WTC11 (cell line): ENCODE results near the gene SRR. TPM values are rescaled to one million over a fixed set of nuclear protein-coding genes. Genes with fewer than 3 reads are reported as not detected.

ENCODE experiments used
- AR ChIP-seq: fragments of 250-450 bp; sonication (Bioruptor Pico); IDR thresholded peaks from 2 replicates; pipeline ENCODE4 v1.9.0; 2021; ENCODE audit warnings: mild to moderate bottlenecking
- CTCF ChIP-seq: fragments of 200-600 bp; IDR thresholded peaks from 2 replicates; pipeline ENCODE4 v1.8.0; 2022; ENCODE audit warnings: antibody characterized with exemption
- FOXK1 ChIP-seq: sonication (generic); formaldehyde crosslinking; IDR thresholded peaks from 2 replicates; pipeline ENCODE4 v1.8.0; 2022; ENCODE audit warnings: mild to moderate bottlenecking, moderate library complexity, missing genetic modification reagents
- GABPB1 ChIP-seq: sonication (generic); formaldehyde crosslinking; IDR thresholded peaks from 2 replicates; pipeline ENCODE4 v1.8.1; 2023; ENCODE audit warnings: mild to moderate bottlenecking, missing genetic modification reagents
- IRF1 ChIP-seq: sonication (generic); formaldehyde crosslinking; IDR thresholded peaks from 2 replicates; pipeline ENCODE4 v1.8.0; 2023; ENCODE audit warnings: missing genetic modification reagents
- MYBL2 ChIP-seq: sonication (generic); formaldehyde crosslinking; IDR thresholded peaks from 2 replicates; pipeline ENCODE4 v1.8.1; 2023; ENCODE audit warnings: mild to moderate bottlenecking, moderate library complexity, missing genetic modification reagents
- NR3C1 ChIP-seq: sonication (generic); formaldehyde crosslinking; conservative IDR thresholded peaks from 2 replicates; pipeline ENCODE4 v1.8.1; 2023; ENCODE audit warnings: low read depth, mild to moderate bottlenecking, missing genetic modification reagents
- PREB ChIP-seq: sonication (generic); formaldehyde crosslinking; IDR thresholded peaks from 2 replicates; pipeline ENCODE4 v1.8.1; 2022; ENCODE audit warnings: mild to moderate bottlenecking, missing genetic modification reagents, moderate library complexity, borderline replicate concordance
- RELA ChIP-seq: sonication (generic); formaldehyde crosslinking; IDR thresholded peaks from 2 replicates; pipeline ENCODE4 v1.8.1; 2022; ENCODE audit warnings: missing genetic modification reagents, mild to moderate bottlenecking, borderline replicate concordance
- RORB ChIP-seq: fragments of 250-450 bp; sonication (Bioruptor Pico); IDR thresholded peaks from 2 replicates; pipeline ENCODE4 v1.9.0; 2021; ENCODE audit warnings: mild to moderate bottlenecking
- SMAD3 ChIP-seq: sonication (generic); formaldehyde crosslinking; IDR thresholded peaks from 2 replicates; pipeline ENCODE4 v1.8.0; 2022; ENCODE audit warnings: missing genetic modification reagents, mild to moderate bottlenecking, borderline replicate concordance
- SMAD4 ChIP-seq: sonication (generic); formaldehyde crosslinking; IDR thresholded peaks from 2 replicates; pipeline ENCODE4 v1.8.0; 2022; ENCODE audit warnings: mild to moderate bottlenecking, missing genetic modification reagents
- TEAD1 ChIP-seq: sonication (generic); formaldehyde crosslinking; IDR thresholded peaks from 2 replicates; pipeline ENCODE4 v1.8.0; 2022; ENCODE audit warnings: mild to moderate bottlenecking, missing genetic modification reagents
- ZNF121 ChIP-seq: sonication (generic); formaldehyde crosslinking; IDR thresholded peaks from 2 replicates; pipeline ENCODE4 v1.8.0; 2023; ENCODE audit warnings: missing genetic modification reagents
- ZNF317 ChIP-seq: sonication (generic); formaldehyde crosslinking; IDR thresholded peaks from 2 replicates; pipeline ENCODE4 v1.8.1; 2023; ENCODE audit warnings: low read depth, mild to moderate bottlenecking, moderate library complexity, missing genetic modification reagents, borderline replicate concordance
- total RNA-seq: library from RNA; stranded (reverse); gene quantifications from 3 replicates; pipeline ENCODE4 v1.2.3, GENCODE V29; 2021
- TF ChIP-seq, protein P1 (sequence below): sonication (generic); formaldehyde crosslinking; IDR thresholded peaks from 2 replicates; pipeline ENCODE4 v1.8.1; 2023; ENCODE audit warnings: mild to moderate bottlenecking, moderate library complexity, missing genetic modification reagents
- TF ChIP-seq, protein P2 (sequence below): sonication (generic); formaldehyde crosslinking; conservative IDR thresholded peaks from 2 replicates; pipeline ENCODE4 v1.8.1; 2022; ENCODE audit warnings: mild to moderate bottlenecking, missing genetic modification reagents
- TF ChIP-seq, protein P3 (sequence below): sonication (generic); formaldehyde crosslinking; IDR thresholded peaks from 2 replicates; pipeline ENCODE4 v1.8.1; 2023; ENCODE audit warnings: mild to moderate bottlenecking, missing genetic modification reagents
- TF ChIP-seq, protein P4 (sequence below): sonication (generic); formaldehyde crosslinking; IDR thresholded peaks from 2 replicates; pipeline ENCODE4 v1.8.0; 2022; ENCODE audit warnings: mild to moderate bottlenecking, missing genetic modification reagents
- TF ChIP-seq, protein P5 (sequence below): sonication (generic); formaldehyde crosslinking; IDR thresholded peaks from 2 replicates; pipeline ENCODE4 v1.8.0; 2022; ENCODE audit warnings: mild to moderate bottlenecking, missing genetic modification reagents
- TF ChIP-seq, protein P6 (sequence below): sonication (generic); formaldehyde crosslinking; IDR thresholded peaks from 2 replicates; pipeline ENCODE4 v1.8.1; 2022; ENCODE audit warnings: low read depth, missing genetic modification reagents, borderline replicate concordance

Gene SRR
- total RNA-seq, 1 experiment from 2014 or later: 5.1 TPM

- TF ChIP-seq, protein P1, sequence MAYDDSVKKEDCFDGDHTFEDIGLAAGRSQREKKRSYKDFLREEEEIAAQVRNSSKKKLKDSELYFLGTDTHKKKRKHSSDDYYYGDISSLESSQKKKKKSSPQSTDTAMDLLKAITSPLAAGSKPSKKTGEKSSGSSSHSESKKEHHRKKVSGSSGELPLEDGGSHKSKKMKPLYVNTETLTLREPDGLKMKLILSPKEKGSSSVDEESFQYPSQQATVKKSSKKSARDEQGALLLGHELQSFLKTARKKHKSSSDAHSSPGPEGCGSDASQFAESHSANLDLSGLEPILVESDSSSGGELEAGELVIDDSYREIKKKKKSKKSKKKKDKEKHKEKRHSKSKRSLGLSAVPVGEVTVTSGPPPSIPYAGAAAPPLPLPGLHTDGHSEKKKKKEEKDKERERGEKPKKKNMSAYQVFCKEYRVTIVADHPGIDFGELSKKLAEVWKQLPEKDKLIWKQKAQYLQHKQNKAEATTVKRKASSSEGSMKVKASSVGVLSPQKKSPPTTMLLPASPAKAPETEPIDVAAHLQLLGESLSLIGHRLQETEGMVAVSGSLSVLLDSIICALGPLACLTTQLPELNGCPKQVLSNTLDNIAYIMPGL (CRISPR knock-in tag): no peak
- TF ChIP-seq NR3C1 (CRISPR knock-in tag) (no peak), GABPB1 (CRISPR knock-in tag) (no peak), RELA (no peak), PREB (CRISPR knock-in tag) (no peak), ZNF121 (no peak), AR (CRISPR knock-in tag) (no peak), CTCF (no peak), SMAD4 (CRISPR knock-in tag) (no peak), IRF1 (no peak), SMAD3 (CRISPR knock-in tag) (no peak), ZNF317 (CRISPR knock-in tag) (no peak), RORB (CRISPR knock-in tag) (no peak), TEAD1 (CRISPR knock-in tag) (peak; percentile 16; the same call in 1 of the 2 replicates), MYBL2 (CRISPR knock-in tag) (no peak), FOXK1 (peak; percentile 46; the same call in 1 of the 2 replicates)
- TF ChIP-seq, protein P2, sequence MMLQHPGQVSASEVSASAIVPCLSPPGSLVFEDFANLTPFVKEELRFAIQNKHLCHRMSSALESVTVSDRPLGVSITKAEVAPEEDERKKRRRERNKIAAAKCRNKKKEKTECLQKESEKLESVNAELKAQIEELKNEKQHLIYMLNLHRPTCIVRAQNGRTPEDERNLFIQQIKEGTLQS (CRISPR knock-in tag): no peak
- TF ChIP-seq, protein P3, sequence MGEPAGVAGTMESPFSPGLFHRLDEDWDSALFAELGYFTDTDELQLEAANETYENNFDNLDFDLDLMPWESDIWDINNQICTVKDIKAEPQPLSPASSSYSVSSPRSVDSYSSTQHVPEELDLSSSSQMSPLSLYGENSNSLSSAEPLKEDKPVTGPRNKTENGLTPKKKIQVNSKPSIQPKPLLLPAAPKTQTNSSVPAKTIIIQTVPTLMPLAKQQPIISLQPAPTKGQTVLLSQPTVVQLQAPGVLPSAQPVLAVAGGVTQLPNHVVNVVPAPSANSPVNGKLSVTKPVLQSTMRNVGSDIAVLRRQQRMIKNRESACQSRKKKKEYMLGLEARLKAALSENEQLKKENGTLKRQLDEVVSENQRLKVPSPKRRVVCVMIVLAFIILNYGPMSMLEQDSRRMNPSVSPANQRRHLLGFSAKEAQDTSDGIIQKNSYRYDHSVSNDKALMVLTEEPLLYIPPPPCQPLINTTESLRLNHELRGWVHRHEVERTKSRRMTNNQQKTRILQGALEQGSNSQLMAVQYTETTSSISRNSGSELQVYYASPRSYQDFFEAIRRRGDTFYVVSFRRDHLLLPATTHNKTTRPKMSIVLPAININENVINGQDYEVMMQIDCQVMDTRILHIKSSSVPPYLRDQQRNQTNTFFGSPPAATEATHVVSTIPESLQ: no peak
- TF ChIP-seq, protein P4, sequence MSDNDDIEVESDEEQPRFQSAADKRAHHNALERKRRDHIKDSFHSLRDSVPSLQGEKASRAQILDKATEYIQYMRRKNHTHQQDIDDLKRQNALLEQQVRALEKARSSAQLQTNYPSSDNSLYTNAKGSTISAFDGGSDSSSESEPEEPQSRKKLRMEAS (CRISPR knock-in tag): no peak
- TF ChIP-seq, protein P5, sequence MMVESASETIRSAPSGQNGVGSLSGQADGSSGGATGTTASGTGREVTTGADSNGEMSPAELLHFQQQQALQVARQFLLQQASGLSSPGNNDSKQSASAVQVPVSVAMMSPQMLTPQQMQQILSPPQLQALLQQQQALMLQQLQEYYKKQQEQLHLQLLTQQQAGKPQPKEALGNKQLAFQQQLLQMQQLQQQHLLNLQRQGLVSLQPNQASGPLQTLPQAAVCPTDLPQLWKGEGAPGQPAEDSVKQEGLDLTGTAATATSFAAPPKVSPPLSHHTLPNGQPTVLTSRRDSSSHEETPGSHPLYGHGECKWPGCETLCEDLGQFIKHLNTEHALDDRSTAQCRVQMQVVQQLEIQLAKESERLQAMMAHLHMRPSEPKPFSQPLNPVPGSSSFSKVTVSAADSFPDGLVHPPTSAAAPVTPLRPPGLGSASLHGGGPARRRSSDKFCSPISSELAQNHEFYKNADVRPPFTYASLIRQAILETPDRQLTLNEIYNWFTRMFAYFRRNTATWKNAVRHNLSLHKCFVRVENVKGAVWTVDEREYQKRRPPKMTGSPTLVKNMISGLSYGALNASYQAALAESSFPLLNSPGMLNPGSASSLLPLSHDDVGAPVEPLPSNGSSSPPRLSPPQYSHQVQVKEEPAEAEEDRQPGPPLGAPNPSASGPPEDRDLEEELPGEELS: no peak
- TF ChIP-seq, protein P6, sequence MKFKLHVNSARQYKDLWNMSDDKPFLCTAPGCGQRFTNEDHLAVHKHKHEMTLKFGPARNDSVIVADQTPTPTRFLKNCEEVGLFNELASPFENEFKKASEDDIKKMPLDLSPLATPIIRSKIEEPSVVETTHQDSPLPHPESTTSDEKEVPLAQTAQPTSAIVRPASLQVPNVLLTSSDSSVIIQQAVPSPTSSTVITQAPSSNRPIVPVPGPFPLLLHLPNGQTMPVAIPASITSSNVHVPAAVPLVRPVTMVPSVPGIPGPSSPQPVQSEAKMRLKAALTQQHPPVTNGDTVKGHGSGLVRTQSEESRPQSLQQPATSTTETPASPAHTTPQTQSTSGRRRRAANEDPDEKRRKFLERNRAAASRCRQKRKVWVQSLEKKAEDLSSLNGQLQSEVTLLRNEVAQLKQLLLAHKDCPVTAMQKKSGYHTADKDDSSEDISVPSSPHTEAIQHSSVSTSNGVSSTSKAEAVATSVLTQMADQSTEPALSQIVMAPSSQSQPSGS (CRISPR knock-in tag): no peak
These were observed 44.3 kb downstream of the SRR start (continued) for GRCh38 chr17:2347805-2348685.
